Measurements from ENCODE around the gene PPP4R3B.
"Not testable (repeated sequence)": the region's sequence is repeated elsewhere in the genome, so short reads cannot be mapped to it uniquely, and the experiment has no call there.

DNA sequence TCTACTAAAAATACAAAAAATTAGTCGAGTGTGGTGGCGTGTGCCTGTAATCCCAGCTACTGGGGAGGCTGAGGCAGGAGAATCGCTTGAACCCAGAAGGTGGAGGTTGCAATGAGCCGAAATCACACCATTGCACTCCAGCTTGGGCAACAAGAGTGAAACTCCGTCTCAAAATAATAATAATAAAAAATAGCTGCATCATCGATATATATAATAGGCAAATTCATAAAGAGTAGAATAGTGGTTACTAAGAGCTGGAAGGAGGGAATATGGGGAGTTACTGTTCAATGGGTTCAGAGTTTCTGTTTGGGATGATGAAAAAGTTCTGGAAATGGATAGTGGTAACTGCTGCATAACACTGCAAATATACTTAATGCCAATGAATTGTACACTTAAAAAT is 20.6 kb downstream of the PPP4R3B start:
- TF ChIP-seq, protein P1, sequence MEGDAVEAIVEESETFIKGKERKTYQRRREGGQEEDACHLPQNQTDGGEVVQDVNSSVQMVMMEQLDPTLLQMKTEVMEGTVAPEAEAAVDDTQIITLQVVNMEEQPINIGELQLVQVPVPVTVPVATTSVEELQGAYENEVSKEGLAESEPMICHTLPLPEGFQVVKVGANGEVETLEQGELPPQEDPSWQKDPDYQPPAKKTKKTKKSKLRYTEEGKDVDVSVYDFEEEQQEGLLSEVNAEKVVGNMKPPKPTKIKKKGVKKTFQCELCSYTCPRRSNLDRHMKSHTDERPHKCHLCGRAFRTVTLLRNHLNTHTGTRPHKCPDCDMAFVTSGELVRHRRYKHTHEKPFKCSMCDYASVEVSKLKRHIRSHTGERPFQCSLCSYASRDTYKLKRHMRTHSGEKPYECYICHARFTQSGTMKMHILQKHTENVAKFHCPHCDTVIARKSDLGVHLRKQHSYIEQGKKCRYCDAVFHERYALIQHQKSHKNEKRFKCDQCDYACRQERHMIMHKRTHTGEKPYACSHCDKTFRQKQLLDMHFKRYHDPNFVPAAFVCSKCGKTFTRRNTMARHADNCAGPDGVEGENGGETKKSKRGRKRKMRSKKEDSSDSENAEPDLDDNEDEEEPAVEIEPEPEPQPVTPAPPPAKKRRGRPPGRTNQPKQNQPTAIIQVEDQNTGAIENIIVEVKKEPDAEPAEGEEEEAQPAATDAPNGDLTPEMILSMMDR (IDR thresholded peaks at IDR 0.05; ENCODE audit: borderline replicate concordance, extremely low read depth, low read length, poor library complexity, severe bottlenecking) = not testable (repeated sequence)
- not testable (repeated sequence) for TF ChIP-seq EZH2 (IDR thresholded peaks at IDR 0.05; ENCODE audit: borderline replicate concordance, low read depth, low read length, severe bottlenecking)
